ENCODE data around the gene VWA2.

Gene VWA2

DNA sequence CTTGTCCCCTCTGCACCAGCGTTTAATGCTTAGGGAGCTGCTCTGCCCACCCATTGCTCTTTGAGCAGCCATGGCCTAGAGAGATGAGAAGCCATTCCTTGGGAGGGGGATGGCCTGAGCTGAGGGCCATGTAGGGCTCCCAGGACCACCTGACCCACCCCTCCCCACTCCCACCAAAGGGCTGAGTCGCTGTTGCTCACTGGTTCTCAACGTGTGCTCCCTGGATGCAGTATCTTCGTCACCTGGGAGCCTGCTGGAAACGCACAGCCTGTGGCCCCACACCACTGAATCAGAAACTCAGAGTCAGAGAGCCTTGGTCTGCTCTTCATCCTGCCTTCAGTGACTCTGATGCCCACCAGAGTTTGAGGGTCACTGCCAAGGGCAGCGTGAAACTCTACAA is 37.0 kb downstream of the VWA2 start:
- no peak overlapping the region for H3K4me3 ChIP-seq (ENCODE audit: low read length)
- TF ChIP-seq ZNF274 (IDR thresholded peaks at IDR 0.05; ENCODE audit: low read depth, low read length): no peak

DNA sequence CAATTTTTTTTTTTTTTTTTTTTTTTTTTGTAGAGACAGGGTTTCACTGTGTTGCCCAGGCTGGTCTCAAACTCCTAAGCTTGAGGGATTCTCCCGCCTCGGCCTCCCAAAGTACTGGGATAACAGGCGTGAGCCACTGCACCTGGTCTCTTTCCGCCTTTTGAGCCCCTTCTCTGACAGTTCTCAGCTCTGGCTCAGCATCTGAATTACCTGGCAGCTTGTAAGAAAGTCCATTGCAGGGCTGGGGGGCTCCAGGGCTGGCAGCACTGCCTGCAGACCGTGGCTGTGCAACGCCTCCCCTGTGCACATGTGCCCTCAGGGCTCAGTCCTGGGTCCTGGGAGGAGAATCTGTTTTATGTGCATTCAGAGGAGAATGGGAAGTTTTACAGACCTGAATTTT is 37.6 kb downstream of the VWA2 start:
- TF ChIP-seq ZNF274 (IDR thresholded peaks at IDR 0.05; ENCODE audit: low read depth, low read length): no peak
- no peak overlapping the region for H3K4me3 ChIP-seq (ENCODE audit: low read length)

DNA sequence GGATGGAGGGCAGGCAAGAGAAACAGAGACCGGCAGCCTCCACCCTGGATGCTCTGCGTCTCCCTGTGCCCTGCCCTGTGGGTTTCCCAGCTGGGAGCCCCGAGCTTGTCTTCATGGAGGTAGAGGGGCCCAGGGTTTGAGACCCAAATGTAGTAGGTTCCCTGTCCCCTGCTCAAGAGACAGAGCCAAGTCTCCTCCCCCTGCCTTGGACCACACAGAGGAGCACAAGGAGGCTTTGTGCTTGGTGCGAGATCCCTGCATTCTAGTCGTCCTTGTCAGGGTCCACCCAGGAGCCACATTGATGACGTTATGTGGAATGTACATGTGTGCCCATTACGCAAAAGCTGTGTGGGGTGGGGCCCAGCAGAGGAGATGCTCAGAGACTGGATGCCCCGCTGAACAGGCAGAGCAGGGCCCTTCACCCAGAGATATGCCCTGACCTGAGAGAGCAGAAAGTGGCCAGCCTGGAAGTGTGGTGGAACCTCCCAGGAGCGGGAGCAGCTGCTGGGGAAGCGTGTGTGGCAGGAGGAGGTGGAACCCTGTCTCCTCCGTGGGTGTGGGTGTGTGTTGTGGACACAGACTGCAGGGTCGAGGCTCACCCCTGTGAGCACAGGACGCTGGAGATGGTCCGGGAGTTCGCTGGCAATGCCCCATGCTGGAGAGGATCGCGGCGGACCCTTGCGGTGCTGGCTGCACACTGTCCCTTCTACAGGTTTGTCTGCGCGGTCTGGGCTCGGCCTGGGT is 39.3 kb downstream of the VWA2 start:
- no peak for TF ChIP-seq ZNF274 (IDR thresholded peaks at IDR 0.05; ENCODE audit: low read depth, low read length)
- H3K4me3 ChIP-seq (ENCODE audit: low read length): no peak overlapping the region

DNA sequence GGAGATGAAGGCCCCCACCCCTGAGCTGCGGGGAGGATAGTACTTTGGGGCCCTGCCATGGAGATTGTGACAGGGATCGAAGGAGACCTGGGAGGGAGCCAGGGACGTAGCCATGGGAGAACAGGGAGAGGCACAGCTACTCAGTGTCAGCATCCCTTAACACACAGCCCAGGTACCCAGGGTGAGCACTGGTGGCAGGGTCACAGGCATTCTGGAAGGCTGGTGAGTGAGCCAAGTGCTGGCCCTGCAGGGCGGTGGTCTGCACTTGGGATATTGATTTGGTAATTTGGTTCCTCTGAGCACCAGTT is 39.8 kb downstream of the VWA2 start:
- H3K4me3 ChIP-seq (ENCODE audit: low read length): no peak overlapping the region
- no peak for TF ChIP-seq ZNF274 (IDR thresholded peaks at IDR 0.05; ENCODE audit: low read depth, low read length)

DNA sequence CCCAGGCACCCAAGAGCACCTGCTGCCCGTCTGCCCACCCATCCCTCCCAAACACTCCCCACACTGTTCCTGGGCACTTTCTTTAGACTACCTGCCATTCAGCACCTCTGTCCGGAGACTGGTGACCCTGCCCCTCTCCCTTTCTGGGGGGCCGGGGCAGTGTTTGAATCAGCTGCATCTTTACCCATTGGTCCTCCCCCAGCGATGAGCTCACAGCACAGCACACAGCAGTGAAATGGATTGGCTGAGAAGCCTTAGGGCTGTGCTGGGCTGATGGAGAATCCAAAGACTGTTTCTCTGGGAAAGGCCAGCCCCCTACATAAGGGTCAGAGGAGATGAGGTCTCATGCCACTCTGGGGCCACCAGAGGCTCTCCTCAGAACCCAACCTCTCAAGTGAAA is 40.2 kb downstream of the VWA2 start:
- no peak overlapping the region for H3K4me3 ChIP-seq (ENCODE audit: low read length)
- no peak for TF ChIP-seq ZNF274 (IDR thresholded peaks at IDR 0.05; ENCODE audit: low read depth, low read length)

DNA sequence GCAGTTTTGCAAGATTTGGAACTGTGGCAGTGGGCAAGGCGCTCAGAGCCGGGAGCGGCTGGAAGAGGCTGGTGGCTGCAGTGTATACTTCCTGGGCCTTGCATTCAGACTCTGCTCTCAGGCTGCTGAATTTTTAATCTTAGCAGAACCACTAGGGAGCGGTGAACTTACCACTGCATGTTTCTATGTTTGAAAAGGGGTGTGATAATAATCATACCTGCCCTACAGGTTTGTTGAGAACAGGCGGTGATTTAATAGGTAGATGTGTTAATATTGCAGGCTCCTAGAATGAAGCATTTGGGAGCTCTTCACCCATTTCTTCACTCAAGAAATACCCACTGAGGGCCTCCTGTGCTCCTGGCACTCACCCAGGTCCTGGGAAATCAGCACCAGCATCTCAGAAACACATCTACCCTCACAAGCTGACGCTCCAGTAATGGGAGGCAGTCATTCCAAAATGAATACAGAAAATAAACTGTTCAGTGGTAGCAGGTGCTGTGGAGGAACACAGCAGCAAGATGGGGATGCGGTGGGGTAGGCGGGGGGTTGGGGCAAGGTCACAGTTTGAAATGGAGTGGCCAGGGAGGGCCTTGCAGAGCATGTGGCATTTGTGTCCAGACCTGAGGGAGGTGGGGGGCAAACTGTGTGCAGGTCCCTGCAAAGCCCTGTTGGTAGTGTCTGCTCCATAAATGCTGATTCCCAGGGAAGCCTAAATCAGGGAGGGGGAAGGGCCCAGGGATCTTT is 41.0 kb downstream of the VWA2 start:
- no peak overlapping the region for H3K4me3 ChIP-seq (ENCODE audit: low read length)
- TF ChIP-seq ZNF274 (IDR thresholded peaks at IDR 0.05; ENCODE audit: low read depth, low read length): no peak

GRCh38 chr10:114281006-114281405 is 42.0 kb downstream of the VWA2 start:
- TF ChIP-seq ZNF274 (IDR thresholded peaks at IDR 0.05; ENCODE audit: low read depth, low read length): no peak

GRCh38 chr10:114281461-114281860 is 42.4 kb downstream of the VWA2 start:
- no peak overlapping the region for H3K4me3 ChIP-seq (ENCODE audit: low read length)
- no peak for TF ChIP-seq ZNF274 (IDR thresholded peaks at IDR 0.05; ENCODE audit: low read depth, low read length)

More at GRCh38 chr10:114281006-114281405, 42.0 kb downstream of the VWA2 start:
- no peak overlapping the region for H3K4me3 ChIP-seq (ENCODE audit: low read length)

DNA sequence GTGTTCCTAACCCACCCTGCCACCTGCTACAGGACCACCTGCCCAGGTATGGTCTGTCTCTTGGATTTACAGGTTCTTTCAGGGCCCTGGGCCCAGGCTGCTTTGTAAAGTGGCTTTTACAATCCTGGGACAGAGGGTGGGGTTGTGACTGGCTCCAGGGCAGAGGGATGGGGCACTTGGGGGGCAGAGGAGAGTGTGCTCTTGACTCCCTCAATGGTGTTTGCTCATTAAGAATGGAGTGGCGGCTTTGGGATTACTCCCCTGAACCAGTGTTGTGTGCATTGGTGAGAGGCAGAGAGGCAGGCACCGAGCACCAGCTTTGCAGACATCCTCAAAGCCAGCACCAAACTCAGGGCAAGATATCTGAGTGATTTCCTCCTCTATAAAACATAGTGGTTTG is 43.5 kb downstream of the VWA2 start:
- H3K4me3 ChIP-seq (ENCODE audit: low read length): no peak overlapping the region
- no peak for TF ChIP-seq ZNF274 (IDR thresholded peaks at IDR 0.05; ENCODE audit: low read depth, low read length)

GRCh38 chr10:114283091-114283490 is 44.0 kb downstream of the VWA2 start:
- TF ChIP-seq ZNF274 (IDR thresholded peaks at IDR 0.05; ENCODE audit: low read depth, low read length): no peak

DNA sequence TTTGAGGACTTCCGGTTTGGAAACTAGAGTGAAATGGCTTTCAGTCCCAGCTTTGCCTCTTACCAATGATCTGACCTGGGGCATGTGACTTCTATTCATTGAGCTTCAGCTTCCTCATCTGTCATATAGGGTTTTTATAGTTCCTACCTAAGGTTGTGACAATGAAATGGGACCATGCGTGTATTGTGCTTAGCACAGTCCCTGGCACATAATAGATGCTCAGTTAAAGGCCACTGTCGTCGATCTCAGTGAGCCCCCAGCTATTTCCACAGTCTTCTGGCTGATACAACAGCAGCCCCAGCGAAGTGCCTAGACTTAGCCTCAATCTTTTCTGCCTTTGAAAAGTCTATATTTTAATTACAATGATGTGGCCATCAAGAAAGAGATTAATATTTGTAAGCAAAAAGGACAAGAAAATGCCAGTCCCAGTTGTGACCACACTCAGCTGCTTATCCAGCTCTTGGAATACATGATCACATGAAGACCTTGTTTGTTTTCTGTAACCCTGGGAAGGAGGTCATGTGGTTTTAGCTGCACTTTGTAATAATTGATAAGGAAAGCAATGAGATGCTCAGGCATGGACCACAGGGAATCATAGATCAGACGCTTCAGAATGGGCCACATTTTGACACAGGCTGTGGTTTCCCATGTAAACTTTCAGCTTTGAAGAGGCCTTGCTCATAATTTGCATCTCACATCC is 44.6 kb downstream of the VWA2 start:
- H3K4me3 ChIP-seq (ENCODE audit: low read length): no peak overlapping the region
- no peak for TF ChIP-seq ZNF274 (IDR thresholded peaks at IDR 0.05; ENCODE audit: low read depth, low read length)

More at GRCh38 chr10:114283091-114283490, 44.0 kb downstream of the VWA2 start:
- H3K4me3 ChIP-seq (ENCODE audit: low read length): no peak overlapping the region

DNA sequence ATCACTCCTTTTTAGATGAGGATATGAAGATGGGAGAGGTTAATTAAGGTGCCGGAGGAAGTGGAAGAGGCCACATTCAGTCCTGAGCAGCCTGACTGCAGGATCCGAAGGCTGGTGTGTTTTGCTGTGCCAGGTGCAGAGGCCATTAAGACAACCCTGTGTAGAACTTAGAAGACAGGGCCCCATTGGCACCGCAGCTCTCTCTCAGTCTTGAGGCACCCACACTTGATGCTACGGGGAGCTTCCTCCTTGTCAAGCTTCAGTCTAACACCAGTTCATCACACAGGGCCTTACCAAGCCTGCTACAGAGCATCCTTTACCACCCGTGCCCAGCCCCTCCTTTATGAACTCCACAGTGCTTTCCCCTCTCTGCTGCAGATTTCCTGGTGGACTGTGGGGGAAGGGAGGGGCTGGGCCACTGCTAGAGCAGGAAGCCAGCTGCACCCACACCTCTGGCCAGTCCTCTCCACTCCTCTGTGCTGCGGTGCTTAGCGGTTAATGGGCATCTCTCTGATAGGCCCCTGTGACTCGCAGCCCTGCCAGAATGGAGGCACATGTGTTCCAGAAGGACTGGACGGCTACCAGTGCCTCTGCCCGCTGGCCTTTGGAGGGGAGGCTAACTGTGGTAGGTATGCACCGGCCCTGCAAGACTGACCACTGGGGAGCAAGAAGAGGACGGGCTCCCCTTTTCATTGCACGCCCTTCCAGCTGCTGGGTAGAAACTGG is 45.5 kb downstream of the VWA2 start:
- no peak for TF ChIP-seq ZNF274 (IDR thresholded peaks at IDR 0.05; ENCODE audit: low read depth, low read length)
- H3K4me3 ChIP-seq (ENCODE audit: low read length): no peak overlapping the region

- no peak for TF ChIP-seq ZNF274 (IDR thresholded peaks at IDR 0.05; ENCODE audit: low read depth, low read length)
- no peak overlapping the region for H3K4me3 ChIP-seq (ENCODE audit: low read length)
Measured at GRCh38 chr10:114285961-114286441, 46.9 kb downstream of the VWA2 start.

DNA sequence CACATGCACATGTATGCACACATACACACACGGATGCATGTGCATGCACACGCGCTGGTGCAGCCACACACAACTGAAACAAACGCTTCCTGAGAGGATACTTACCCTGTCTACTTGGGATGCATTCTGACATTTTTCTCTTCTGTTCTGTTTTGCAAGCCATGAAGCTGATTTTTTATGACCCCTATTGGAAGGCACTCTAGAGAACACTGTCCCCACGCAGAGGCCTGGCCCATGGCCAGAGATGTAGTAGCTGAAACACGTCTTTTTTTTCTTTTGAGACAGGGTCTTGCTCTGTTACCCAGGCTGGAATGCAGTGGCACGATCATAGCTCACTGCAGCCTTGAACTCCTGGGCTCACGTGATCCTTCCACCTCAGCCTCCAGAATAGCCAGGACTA is 47.9 kb downstream of the VWA2 start:
- TF ChIP-seq ZNF274 (IDR thresholded peaks at IDR 0.05; ENCODE audit: low read depth, low read length): no peak
- H3K4me3 ChIP-seq (ENCODE audit: low read length): no peak overlapping the region

Measured in GM08714 (cell line).